GM19099 (cell line): Measurements from ENCODE around the gene HIGD1C.

Source experiments
- POLR2A ChIP-seq: IDR thresholded peaks from 3 replicates; pipeline ENCODE4 v1.6.1; 2011; ENCODE audit warnings: low read depth; ENCODE audit not compliant: insufficient read length; ENCODE audit errors: extremely low read depth

HIGD1C gene

GRCh38 chr12:50992819-50993218 lies 40.5 kb downstream of the HIGD1C start:
- no peak for TF ChIP-seq POLR2A

- no peak for TF ChIP-seq POLR2A
These were observed 46.7 kb downstream of the HIGD1C start for GRCh38 chr12:50999093-50999492.

DNA sequence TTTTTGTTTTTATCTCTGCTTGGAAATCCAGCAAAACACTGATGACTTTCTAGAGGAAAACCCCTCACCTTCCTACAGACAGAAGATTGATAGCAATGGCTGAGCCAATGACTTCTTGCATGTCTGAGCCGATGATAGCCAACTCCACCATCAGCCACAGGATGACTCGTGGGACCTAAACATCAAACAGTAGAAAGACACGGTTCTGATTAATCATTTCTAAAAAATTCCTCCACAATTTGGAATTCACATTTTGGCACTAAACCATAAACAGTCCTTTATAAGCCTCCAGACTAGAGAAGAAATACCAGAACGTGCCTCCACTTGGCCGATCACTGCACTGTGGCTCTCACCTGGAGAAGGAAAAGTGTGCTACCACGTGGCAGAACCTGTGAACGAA lies 47.9 kb downstream of the HIGD1C start:
- no peak for TF ChIP-seq POLR2A

- TF ChIP-seq POLR2A = no peak
These were observed 49.5 kb downstream of the HIGD1C start for GRCh38 chr12:51001799-51002198.

GRCh38 chr12:51004504-51004903 lies 52.2 kb downstream of the HIGD1C start:
- TF ChIP-seq POLR2A = no peak

DNA sequence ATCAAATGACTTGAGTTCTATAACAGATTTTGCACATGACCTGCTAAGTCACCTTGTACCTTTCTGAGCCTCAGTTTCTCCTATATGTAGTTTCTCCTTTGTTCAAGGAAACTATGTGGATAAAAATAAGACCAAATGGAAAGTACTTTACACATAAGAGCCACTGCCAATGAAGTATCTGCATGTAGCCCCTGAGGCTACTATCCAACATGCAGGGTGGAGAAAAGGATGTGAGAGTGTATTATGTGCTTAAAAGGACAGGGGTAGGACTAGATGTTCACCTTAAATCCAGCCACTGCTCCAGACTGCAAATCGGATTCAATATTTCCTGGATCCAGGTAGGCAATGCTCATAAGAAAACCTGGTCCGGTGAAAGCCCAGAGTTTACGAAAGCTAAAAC lies 52.7 kb downstream of the HIGD1C start:
- TF ChIP-seq POLR2A = no peak

GRCh38 chr12:51005671-51006070 lies 53.3 kb downstream of the HIGD1C start:
- no peak for TF ChIP-seq POLR2A

- TF ChIP-seq POLR2A = no peak
These were observed 56.1 kb downstream of the HIGD1C start for GRCh38 chr12:51008329-51009055.

GRCh38 chr12:51009056-51009440 lies 56.7 kb downstream of the HIGD1C start:
- TF ChIP-seq POLR2A = no peak

- TF ChIP-seq POLR2A = no peak
These were observed 59.6 kb downstream of the HIGD1C start for GRCh38 chr12:51011955-51012354.

DNA sequence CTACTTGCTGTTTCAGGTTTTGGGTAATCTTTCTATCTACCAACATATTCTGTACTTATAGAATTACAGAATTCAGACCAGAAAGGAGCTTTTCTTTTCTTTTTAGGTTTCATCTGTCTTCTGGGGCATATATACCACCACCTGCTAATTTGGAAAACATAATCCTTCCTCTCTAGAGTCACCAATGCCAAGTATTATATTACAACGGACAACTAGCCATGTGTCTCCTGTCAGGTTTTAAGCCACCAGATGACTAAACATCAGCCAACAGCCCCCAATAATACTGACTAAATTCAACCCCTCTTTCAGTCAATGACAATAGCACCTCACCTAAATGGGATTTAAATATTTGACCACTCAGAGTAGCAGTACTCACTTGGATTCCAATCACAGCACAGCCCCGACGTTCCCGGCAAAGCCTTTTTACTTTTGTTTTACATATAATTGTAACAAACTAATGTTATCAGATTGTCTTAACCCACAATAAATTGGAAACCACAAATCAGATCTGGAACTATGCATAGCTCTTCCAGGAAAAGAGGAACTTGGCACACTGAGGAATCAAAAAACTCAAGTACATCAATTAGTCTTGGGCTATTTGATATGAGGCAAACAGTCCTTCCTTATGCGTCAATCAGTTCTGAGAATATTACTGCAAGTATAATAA lies 60.4 kb downstream of the HIGD1C start:
- no peak for TF ChIP-seq POLR2A

GRCh38 chr12:51013441-51013840 lies 61.1 kb downstream of the HIGD1C start:
- TF ChIP-seq POLR2A = no peak

GRCh38 chr12:51017452-51017851 lies 65.1 kb downstream of the HIGD1C start:
- no peak for TF ChIP-seq POLR2A

GRCh38 chr12:51018956-51019355 lies 66.6 kb downstream of the HIGD1C start:
- no peak for TF ChIP-seq POLR2A

- no peak for TF ChIP-seq POLR2A
These were observed 67.6 kb downstream of the HIGD1C start for GRCh38 chr12:51019927-51020326.
